SH-SY5Y (cell line): ENCODE results near the gene CECR2.

Experiments used
- GATA2 ChIP-seq: IDR thresholded peaks from 2 replicates; pipeline ENCODE4 v1.6.1; 2011; ENCODE audit warnings: mild to moderate bottlenecking, low read depth, low read length
- GATA3 ChIP-seq: IDR thresholded peaks from 2 replicates; pipeline ENCODE4 v1.6.1; 2011; ENCODE audit warnings: low read depth, mild to moderate bottlenecking, low read length, moderate library complexity

The CECR2 gene

GRCh38 chr22:17375914-17376614, 6.8 kb downstream of the CECR2 start:
- TF ChIP-seq GATA3 = no peak
- no peak for TF ChIP-seq GATA2

- TF ChIP-seq GATA2 (no peak), GATA3 (no peak)
Measured at GRCh38 chr22:17376950-17377349, 7.7 kb downstream of the CECR2 start.

- TF ChIP-seq GATA2 (no peak), GATA3 (no peak)
Measured at GRCh38 chr22:17379944-17380343, 10.7 kb downstream of the CECR2 start.

GRCh38 chr22:17380359-17381087, 11.3 kb downstream of the CECR2 start:
- TF ChIP-seq GATA3 (no peak), GATA2 (no peak)

- TF ChIP-seq GATA2 = no peak
- no peak for TF ChIP-seq GATA3
Measured at GRCh38 chr22:17381192-17381913, 12.1 kb downstream of the CECR2 start.

- TF ChIP-seq GATA2 (no peak), GATA3 (no peak)
Measured at GRCh38 chr22:17384612-17385330, 15.5 kb downstream of the CECR2 start.

GRCh38 chr22:17387356-17387755, 18.1 kb downstream of the CECR2 start:
- TF ChIP-seq GATA3 (no peak), GATA2 (no peak)

GRCh38 chr22:17388235-17388634, 19.0 kb downstream of the CECR2 start:
- TF ChIP-seq GATA3 (no peak), GATA2 (no peak)

GRCh38 chr22:17390087-17390486, 20.8 kb downstream of the CECR2 start:
- no peak for TF ChIP-seq GATA2
- no peak for TF ChIP-seq GATA3

- no peak for TF ChIP-seq GATA2
- TF ChIP-seq GATA3 = no peak
Measured at GRCh38 chr22:17396516-17396915, 27.3 kb downstream of the CECR2 start.

- TF ChIP-seq GATA2 (no peak), GATA3 (no peak)
Measured at GRCh38 chr22:17397756-17398547, 28.7 kb downstream of the CECR2 start.

- TF ChIP-seq GATA3 (no peak), GATA2 (no peak)
Measured at GRCh38 chr22:17400305-17400704, 31.0 kb downstream of the CECR2 start.

GRCh38 chr22:17401728-17402127, 32.5 kb downstream of the CECR2 start:
- TF ChIP-seq GATA2 = no peak
- no peak for TF ChIP-seq GATA3
